Measurements from ENCODE around the gene TCF7L2. TPM values are rescaled to one million over a fixed set of nuclear protein-coding genes. Genes with fewer than 3 reads are reported as not detected.

The TCF7L2 gene
- total and polyA plus RNA-seq, 9 of the 15 experiments (the other 6 are each of a cell fraction or from before 2014, with no cell fraction given), result 0.32 to 2.8 (median 0.92) TPM

DNA sequence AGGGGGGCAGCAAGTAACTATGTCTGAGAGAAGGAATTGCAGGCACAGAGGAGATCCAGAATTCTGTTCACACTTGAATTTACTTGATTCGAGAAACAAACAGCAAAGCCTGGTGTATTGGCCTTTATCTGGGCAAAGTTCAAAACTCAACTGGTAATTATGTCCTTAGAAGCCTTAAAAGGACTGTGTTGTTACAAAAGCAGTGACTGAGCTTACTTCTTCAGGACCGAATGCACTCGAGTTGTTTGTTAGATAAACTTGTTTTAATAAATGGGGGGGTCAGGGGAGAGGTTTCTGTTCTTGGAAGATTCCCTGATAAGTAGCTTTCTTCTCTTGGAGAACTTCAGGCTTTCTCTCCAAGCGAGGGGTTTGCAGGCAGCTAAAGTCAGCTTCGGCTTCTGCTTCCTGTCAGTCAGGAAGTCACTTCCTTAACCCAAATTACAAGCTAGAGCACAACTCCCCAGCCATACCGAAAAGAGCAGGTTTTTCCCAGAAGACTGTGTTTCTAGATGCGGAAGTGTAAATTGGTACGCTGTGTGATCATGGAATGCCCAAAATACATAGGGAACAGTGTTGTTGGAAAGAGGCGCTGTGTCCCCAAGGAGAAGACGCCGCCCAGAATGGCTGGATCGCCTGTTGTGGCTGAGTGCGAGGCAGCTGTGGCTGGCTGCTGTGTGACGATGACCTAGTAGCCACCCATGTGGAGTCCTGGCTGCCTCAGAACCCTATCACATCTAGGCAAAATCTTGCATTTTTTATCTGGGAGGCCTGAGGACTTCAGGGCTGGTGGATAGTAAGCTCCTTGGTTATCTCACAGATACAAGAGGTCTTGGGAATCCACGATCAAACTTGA lies 110.4 kb downstream of the TCF7L2 start (continued):
- TF ChIP-seq, protein P1, sequence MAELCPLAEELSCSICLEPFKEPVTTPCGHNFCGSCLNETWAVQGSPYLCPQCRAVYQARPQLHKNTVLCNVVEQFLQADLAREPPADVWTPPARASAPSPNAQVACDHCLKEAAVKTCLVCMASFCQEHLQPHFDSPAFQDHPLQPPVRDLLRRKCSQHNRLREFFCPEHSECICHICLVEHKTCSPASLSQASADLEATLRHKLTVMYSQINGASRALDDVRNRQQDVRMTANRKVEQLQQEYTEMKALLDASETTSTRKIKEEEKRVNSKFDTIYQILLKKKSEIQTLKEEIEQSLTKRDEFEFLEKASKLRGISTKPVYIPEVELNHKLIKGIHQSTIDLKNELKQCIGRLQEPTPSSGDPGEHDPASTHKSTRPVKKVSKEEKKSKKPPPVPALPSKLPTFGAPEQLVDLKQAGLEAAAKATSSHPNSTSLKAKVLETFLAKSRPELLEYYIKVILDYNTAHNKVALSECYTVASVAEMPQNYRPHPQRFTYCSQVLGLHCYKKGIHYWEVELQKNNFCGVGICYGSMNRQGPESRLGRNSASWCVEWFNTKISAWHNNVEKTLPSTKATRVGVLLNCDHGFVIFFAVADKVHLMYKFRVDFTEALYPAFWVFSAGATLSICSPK (IDR thresholded peaks at IDR 0.05; ENCODE audit: borderline replicate concordance), result no peak
- TF ChIP-seq L3MBTL2 (IDR thresholded peaks at IDR 0.05), result peak; percentile 77
- no peak for TF ChIP-seq GATAD2A (IDR thresholded peaks at IDR 0.05)
- no peak for TF ChIP-seq ZNF551 (CRISPR knock-in tag; IDR thresholded peaks at IDR 0.05)
- no peak for TF ChIP-seq PTBP1 (IDR thresholded peaks at IDR 0.05; ENCODE audit: low read depth, low read length)
- TF ChIP-seq, protein P2, sequence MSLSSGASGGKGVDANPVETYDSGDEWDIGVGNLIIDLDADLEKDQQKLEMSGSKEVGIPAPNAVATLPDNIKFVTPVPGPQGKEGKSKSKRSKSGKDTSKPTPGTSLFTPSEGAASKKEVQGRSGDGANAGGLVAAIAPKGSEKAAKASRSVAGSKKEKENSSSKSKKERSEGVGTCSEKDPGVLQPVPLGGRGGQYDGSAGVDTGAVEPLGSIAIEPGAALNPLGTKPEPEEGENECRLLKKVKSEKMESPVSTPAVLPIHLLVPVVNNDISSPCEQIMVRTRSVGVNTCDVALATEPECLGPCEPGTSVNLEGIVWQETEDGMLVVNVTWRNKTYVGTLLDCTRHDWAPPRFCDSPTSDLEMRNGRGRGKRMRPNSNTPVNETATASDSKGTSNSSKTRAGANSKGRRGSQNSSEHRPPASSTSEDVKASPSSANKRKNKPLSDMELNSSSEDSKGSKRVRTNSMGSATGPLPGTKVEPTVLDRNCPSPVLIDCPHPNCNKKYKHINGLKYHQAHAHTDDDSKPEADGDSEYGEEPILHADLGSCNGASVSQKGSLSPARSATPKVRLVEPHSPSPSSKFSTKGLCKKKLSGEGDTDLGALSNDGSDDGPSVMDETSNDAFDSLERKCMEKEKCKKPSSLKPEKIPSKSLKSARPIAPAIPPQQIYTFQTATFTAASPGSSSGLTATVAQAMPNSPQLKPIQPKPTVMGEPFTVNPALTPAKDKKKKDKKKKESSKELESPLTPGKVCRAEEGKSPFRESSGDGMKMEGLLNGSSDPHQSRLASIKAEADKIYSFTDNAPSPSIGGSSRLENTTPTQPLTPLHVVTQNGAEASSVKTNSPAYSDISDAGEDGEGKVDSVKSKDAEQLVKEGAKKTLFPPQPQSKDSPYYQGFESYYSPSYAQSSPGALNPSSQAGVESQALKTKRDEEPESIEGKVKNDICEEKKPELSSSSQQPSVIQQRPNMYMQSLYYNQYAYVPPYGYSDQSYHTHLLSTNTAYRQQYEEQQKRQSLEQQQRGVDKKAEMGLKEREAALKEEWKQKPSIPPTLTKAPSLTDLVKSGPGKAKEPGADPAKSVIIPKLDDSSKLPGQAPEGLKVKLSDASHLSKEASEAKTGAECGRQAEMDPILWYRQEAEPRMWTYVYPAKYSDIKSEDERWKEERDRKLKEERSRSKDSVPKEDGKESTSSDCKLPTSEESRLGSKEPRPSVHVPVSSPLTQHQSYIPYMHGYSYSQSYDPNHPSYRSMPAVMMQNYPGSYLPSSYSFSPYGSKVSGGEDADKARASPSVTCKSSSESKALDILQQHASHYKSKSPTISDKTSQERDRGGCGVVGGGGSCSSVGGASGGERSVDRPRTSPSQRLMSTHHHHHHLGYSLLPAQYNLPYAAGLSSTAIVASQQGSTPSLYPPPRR (CRISPR knock-in tag; IDR thresholded peaks at IDR 0.05; ENCODE audit: borderline replicate concordance), result no peak
- TF ChIP-seq ESRRB (CRISPR knock-in tag; IDR thresholded peaks at IDR 0.05; ENCODE audit: borderline replicate concordance), result no peak
- no peak for TF ChIP-seq HMG20B (CRISPR knock-in tag; IDR thresholded peaks at IDR 0.05)
- TF ChIP-seq TEAD2 (tag; IDR thresholded peaks at IDR 0.05), result no peak
- TF ChIP-seq PTTG1 (tag; IDR thresholded peaks at IDR 0.05; ENCODE audit: low read depth), result no peak
- no peak for TF ChIP-seq NFIX (CRISPR knock-in tag; IDR thresholded peaks at IDR 0.05; ENCODE audit: low read depth)
- no peak for TF ChIP-seq SIN3A (IDR thresholded peaks at IDR 0.05; ENCODE audit: borderline replicate concordance in 2 of 2, control insufficient read depth in 1 of 2, low read depth in 2 of 2, low read length in 2 of 2)
- no peak for TF ChIP-seq WHSC1 (IDR thresholded peaks at IDR 0.05; ENCODE audit: low read length)
- no peak for TF ChIP-seq RBM34 (IDR thresholded peaks at IDR 0.05; ENCODE audit: borderline replicate concordance, insufficient read depth, low read length)
- TF ChIP-seq TSC22D4 (tag; IDR thresholded peaks at IDR 0.05), result no peak
- peak; percentile 38 for TF ChIP-seq ELF2 (CRISPR knock-in tag; IDR thresholded peaks at IDR 0.05)
- no peak for TF ChIP-seq ZNF699 (CRISPR knock-in tag; IDR thresholded peaks at IDR 0.05; ENCODE audit: insufficient replicate concordance)
- TF ChIP-seq POLR3A (IDR thresholded peaks at IDR 0.05; ENCODE audit: borderline replicate concordance, extremely low read depth, insufficient read depth, insufficient read length), result no peak
- TF ChIP-seq ZNF695 (CRISPR knock-in tag; IDR thresholded peaks at IDR 0.05), result no peak
- TF ChIP-seq, protein P3, sequence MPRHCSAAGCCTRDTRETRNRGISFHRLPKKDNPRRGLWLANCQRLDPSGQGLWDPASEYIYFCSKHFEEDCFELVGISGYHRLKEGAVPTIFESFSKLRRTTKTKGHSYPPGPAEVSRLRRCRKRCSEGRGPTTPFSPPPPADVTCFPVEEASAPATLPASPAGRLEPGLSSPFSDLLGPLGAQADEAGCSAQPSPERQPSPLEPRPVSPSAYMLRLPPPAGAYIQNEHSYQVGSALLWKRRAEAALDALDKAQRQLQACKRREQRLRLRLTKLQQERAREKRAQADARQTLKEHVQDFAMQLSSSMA (CRISPR knock-in tag; IDR thresholded peaks at IDR 0.05), result no peak
- TF ChIP-seq DACH1 (IDR thresholded peaks at IDR 0.05; ENCODE audit: partially characterized antibody), result no peak
